Measurements from ENCODE around the gene ZNF644.

DNA sequence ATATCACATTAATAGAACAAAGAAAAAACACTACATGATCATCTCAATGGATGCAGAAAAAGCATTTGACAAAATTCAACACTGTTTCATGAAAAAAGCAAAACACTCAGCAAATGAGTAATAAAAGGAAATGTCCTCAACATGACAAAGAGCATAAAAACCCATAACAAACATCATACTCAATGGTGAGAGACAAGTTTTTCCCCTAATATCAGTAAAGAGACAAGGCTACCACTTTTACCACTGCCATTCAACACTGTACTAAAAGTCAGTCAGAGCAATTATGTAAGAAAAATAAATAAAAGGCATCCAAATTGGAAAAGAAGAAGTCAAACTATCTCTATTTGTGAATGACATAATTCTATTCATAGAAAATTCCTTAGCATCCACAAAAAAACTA lies 64.3 kb downstream of the ZNF644 start:
- TF ChIP-seq, protein P1, sequence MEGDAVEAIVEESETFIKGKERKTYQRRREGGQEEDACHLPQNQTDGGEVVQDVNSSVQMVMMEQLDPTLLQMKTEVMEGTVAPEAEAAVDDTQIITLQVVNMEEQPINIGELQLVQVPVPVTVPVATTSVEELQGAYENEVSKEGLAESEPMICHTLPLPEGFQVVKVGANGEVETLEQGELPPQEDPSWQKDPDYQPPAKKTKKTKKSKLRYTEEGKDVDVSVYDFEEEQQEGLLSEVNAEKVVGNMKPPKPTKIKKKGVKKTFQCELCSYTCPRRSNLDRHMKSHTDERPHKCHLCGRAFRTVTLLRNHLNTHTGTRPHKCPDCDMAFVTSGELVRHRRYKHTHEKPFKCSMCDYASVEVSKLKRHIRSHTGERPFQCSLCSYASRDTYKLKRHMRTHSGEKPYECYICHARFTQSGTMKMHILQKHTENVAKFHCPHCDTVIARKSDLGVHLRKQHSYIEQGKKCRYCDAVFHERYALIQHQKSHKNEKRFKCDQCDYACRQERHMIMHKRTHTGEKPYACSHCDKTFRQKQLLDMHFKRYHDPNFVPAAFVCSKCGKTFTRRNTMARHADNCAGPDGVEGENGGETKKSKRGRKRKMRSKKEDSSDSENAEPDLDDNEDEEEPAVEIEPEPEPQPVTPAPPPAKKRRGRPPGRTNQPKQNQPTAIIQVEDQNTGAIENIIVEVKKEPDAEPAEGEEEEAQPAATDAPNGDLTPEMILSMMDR (IDR thresholded peaks at IDR 0.05) = no peak
- no peak for TF ChIP-seq POLR2A (IDR thresholded peaks at IDR 0.05)

Data from heart left ventricle (tissue), 13 donors.